Measurements from ENCODE around the gene RHBDL2.
"Not testable (repeated sequence)": the region's sequence is repeated elsewhere in the genome, so short reads cannot be mapped to it uniquely, and the experiment has no call there.

RHBDL2 gene

DNA sequence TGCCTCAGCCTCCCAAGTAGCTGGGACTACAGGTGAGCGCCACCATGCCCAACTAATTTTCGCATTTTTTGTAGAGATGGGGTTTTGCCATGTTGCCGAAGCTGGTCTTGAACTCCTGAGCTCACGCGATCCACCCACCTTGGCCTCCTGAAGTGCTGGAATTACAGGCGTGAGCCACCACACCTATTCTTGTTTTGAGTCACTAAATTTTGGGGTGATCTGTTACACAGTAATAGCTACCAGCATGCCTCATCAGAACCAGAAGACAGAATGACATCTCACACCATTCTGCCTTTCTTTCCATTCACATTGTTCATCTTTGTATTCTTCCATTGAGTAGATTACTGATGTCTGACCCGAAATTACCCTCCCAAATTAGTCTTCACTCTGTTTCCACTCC lies 9.1 kb downstream of the RHBDL2 start:
- no peak for DNase-seq (ENCODE audit: low spot score)

DNA sequence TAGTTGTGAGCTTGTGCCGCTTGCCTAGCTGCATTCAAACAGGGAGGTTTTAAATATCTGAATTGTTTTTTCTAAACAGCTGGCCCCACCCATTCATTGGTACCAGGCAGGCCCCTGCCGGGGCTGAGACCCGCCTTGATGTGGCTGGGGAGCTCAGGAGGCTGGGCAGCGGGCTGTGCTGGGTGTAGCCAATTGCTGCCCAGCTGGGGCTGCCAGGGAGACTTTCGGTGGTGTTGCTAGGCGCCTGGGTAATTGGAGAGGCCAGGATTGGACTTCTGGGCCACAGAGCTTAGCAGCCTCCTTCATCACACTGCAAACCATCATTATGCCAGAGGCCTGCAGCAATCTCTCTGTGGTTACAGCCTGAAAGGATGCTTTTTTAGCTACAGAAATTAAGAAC lies 12.2 kb downstream of the RHBDL2 start:
- DNase-seq (ENCODE audit: low spot score) = peak; percentile 38

DNA sequence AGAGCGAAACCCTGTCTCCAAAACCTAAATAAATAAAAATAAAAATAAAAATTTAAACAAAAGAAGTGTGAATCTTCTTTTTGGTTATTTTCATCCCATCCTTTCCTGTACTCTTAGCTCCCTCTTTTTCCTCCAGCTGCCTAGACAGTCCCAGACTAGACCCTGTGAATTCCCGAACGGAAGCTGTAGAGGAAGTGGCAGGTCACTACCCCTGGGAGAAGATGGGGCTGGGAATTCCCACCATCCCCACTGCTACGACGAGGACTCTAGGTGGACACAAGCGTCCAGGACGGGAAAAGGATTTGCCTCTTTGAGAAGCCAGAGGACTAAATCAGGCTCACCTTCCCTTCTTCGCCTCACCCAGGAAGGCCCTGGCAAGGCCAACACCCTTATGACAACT lies 12.6 kb downstream of the RHBDL2 start:
- DNase-seq (ENCODE audit: low spot score) = no peak

DNA sequence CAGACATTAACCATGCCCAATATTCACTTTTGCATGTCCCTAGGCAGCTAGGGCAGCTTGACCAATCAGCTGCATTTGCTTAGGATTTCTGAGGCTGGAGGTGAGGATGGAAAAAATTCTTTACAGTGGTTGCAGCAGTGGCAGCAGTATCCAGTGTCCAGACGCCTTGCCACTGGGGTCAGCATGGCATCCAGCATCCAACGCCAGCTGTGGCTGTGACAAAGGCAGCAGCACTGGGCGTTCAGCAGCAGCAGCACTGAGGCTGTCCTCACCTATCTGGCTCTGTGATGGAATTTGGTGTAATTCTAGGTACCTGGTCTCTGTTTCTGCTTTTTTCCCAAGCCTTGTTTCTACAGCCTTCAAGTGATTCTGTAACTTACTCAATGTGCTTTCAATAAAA lies 15.5 kb downstream of the RHBDL2 start:
- DNase-seq (ENCODE audit: low spot score) = no peak

DNA sequence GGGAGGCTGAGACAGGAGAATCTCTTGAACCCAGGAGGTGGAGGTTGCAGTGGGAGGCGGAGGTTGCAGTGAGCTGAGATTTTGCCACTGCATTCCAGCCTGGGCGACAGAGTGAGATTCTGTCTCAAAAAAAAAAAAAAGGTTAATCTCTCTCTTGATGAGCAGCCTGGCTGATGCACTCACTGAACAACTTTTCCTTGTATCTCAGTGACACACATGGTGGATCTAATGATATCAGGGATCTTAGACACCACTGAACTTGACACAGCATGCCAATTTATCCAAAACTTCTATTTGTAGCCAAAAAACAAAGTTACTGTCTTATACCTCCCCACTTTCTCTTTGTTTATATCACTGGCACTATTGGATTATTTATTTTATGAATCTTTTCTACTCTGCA lies 16.2 kb downstream of the RHBDL2 start:
- no peak for DNase-seq (ENCODE audit: low spot score)

DNA sequence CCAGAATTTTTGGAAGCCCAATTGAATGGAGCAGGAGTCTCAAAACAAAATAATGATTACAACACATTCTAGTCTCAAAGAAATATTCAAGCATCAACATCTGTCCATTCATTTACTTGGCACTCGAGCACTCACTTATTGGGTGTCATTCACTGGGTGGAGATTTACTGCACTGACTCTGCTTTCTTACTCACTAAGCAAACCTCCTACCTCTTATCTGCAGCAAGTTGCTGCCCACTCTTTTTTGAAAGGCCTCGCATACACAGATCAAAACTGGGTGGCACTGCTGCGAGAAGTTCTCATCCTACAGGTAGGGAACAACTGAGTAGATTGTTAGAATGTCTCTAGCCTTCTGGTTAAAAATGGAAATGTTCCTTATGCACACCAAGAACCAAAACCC lies 18.0 kb downstream of the RHBDL2 start:
- DNase-seq (ENCODE audit: low spot score) = no peak

DNA sequence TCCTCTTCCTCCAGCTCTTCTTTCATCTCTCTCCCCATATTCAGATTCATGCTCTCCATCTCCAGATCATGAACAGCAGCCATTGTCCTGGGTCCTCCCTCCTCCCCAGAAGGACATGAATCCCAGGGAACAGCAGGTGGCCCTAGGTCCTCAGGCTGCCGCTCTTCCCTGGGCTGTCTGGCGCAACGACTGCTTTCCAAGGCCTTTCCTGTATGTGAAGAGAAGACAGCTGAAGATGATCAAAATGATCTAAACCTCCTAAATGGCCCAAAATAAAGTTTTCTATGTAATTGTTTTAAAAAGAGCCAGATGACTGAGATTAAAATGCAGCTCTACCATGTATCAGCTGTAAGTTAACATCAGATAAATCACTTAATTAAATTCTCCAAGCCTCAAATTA lies 22.5 kb downstream of the RHBDL2 start:
- DNase-seq (ENCODE audit: low spot score) = peak; percentile 44

DNA sequence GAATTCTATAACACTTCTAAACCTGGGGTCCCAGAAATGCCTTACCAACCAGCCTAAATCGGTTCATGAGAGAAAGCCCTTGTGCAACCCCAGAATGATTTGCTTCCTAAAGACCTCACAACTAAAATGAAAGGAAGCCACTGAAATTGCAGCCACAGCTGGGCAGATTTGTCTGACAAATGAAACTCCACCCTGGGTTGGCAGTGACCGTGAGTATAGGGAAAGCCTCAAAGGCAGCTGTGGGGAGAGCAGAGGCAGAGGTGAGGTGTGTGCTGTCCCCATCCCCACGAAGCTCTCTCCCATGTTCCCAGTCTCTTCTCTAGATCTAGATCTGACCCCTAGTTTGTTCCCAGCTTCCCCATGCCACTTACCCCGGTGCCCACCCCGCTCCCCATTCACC lies 23.1 kb downstream of the RHBDL2 start:
- no peak for DNase-seq (ENCODE audit: low spot score)

DNA sequence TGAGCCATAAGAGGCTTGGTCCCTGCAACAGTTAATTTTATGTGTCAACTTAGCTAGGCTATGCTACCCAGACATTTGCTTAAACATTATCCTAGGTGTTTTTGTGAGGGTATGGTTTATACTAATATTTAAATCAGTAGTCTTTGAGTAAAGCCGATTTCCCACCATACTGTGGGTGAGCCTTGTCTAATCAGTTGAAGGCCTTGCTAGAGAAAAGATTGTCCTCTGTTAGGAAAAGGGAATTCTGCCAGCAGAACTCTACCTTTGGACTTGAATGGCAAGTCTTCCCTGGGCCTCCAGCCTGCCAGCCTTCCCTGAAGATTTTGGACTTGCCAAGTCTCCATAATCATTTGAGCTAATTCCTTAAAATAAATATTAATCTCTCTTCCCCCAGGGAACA lies 23.9 kb downstream of the RHBDL2 start:
- DNase-seq (ENCODE audit: low spot score) = no peak

DNA sequence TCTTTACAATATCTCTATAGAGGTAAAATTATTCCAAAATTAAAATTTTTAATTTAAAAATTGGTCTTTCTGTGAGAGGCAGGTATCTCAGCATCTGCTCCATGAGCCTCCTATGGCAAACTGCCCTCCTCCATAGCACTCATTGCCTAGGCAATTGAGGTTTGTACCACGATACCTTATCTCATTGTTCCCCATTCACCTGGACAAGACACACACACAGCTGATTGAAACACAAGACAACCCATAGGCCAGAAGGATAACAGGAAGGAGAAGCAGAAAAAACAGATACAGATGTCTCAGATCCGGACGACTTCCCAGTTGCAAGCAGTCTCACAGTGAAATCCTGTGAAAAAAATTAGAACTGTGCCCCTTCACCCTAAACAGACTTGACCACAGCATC lies 24.3 kb downstream of the RHBDL2 start:
- DNase-seq (ENCODE audit: low spot score) = no peak

DNA sequence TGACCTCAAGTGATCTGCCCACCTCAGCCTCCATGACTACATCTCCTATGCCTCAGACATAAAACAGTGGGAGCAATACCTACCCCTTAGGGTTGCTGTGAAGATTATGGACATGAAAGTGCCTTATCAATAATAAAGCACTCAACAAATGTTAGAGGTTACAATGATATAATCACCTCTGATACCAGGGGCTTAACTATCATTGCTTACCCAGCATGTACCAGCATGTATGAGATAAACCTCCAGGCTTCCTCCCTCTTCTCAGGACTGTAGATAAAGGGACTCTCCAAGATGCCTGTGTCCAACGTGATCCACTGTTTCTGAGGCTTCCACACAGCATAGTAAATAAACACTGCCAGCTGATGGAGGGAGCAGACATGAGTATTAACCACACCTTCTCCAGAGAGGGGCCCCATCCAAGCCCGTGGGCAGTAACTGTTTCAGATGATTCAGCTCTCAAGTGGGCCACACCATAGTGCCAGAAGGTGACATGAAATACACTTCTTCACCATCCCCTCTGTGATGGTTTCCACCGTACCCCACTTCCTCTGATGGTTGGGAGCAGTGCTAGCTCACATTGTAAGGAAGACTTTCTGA lies 26.2 kb downstream of the RHBDL2 start:
- no peak for DNase-seq (ENCODE audit: low spot score)

DNA sequence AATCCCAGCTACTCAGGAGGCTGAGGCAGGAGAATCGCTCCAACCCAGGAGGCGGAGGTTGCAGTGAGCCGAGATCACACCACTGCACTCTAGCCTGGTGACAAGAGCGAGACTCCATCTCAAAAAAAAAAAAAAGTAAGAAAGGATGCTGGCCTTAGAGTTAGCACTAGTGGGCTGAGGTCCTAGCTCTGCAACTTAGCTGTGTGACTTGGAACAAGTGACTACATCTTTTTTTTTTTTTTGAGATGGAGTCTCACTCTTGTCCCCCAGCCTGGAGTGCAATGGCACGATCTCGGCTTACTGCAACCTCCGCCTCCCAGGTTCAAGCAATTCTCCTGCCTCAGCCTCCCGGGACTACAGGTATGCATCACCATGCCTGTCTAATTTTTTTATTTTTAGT lies 26.7 kb downstream of the RHBDL2 start:
- DNase-seq (ENCODE audit: low spot score) = not testable (repeated sequence)

DNA sequence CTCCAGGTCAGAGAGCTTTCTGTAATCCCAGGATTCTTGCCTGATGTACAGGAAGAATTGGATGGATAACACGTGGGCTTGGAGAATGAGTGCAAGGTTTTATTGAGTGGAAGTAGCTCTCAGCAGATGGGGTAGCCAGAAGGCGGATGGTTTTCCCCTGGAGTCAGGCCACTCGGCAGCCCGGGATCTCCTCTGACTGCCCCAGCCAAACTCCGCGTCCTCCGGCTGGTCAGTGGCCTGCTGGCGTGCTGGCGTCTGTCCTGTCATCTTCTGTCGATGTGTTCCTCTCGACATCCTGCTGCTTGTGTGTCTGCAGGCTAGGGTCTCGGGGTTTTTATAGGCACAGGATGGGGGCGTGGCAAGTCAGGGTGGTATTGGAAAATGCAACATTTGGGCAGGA lies 32.8 kb downstream of the RHBDL2 start:
- no peak for DNase-seq (ENCODE audit: low spot score)

DNA sequence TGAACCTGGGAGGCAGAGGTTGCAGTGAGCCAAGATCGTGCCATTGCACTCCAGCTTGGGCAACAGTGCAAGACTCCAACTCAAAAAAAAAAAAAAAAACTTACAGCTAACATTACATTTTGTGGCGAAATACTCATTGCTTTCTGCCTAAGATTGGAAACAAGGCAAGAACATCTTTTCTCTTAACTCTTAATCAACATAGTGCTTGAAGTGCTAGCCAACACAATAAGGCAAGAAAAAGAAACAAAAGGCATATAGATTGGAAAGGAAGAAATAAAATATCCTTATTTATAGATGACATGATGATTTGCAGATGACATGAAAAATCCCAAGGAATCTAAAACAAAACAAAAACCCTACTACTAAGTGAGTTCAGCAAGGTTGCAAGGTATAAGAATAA lies 35.6 kb downstream of the RHBDL2 start:
- no peak for DNase-seq (ENCODE audit: low spot score)

DNA sequence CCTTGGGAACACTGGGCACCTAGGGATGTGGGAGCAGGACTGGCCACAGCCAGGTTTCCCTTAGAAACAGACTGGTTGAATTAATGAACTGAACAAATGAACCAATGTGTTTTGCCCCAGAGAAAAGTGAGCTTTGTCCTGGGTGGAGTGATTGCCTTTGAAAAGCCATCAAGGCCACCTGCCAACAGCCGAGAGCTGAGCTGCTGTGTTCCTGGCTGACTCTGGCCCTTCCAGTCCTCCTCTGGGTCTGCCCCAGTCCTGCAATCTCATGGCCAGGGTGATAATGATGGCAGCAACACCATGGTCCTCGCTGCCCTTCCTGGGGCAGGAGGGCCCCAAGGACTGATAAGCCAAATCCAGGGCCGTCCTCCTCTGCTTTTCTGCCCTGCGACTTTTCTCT lies 42.1 kb downstream of the RHBDL2 start:
- DNase-seq (ENCODE audit: low spot score) = no peak

DNA sequence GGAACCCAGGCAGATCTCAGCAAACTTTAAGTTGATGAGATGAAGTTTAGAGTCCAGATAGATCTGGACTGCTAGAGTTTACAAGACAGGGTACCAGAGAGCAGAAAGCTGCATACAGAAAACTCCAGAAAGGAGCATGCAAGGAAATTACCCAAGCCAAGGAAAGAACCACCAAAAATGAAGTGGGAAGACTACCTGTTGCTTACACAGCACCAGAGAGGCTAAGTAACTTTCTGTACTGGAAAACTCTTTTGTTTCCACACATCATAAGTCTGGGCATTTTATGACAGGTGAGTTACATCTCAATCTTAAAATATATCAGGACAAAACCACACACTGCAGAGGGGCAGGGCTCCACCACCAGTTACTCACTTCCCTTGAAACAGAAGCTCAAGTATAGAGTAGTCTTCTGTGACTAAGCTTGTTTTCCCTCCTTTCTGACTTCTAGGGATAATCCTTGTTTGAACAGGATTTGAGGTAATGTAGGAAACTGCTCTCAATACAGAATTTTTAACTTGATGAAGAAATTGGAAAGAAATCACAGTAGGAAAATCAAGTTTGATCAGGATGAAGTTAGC lies 42.9 kb downstream of the RHBDL2 start:
- no peak for DNase-seq (ENCODE audit: low spot score)

DNA sequence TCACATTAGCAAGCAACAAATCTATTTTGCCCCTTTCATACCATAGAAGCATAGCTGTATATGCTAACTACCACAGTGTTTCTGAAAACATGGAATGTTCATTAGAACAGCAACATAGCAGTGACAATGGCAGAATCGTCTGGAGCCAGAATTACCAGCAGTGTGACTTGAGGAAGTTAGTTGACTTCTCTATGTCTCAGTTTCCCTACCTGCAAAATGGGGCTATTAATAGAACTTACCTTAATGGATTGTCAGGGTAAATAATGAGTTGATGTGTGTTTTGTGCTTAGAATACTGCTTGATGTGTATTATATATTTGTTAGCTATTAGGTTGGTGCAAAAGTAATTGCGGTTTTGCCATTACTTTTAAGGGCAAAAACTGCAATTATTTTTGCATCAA lies 45.5 kb downstream of the RHBDL2 start:
- no peak for DNase-seq (ENCODE audit: low spot score)

DNA sequence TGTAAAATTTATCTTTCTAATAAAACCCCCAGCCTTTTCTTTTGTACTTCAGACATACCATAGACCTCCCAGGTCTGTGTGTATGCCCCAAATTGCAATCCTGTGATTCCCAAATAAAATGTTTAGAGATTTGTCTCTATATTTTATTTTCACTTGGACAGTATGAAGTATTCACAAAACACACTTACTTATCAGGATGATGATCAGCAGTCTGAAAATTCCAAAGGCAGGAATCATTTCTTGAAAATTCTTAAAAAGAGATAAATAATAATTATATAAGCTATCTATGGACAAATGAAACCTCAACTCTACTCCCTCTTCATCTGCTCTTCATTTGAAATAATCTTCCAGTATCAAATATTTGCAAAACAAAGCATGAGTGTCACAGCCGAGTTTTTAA lies 48.7 kb downstream of the RHBDL2 start:
- DNase-seq (ENCODE audit: low spot score) = no peak

DNA sequence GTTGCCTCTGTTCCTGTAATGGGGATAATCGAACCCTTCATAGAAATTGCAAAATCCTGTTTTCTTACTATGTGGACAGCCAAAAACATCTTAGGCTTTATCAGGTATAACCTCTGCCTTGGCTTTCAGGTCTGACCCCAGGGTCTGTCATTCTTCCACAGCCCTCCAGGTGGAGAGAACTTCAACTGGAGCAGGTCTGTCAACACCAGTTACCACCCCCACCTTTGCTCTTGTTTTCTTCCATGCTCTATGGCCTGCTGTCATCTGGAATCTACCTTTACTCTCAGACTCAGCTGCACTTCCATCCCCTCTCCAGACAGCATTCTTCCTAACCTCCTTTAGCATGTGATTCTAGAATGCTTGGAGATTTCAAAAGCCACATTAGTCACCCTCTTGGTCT lies 49.9 kb downstream of the RHBDL2 start:
- peak; percentile 39 for DNase-seq (ENCODE audit: low spot score)

DNA sequence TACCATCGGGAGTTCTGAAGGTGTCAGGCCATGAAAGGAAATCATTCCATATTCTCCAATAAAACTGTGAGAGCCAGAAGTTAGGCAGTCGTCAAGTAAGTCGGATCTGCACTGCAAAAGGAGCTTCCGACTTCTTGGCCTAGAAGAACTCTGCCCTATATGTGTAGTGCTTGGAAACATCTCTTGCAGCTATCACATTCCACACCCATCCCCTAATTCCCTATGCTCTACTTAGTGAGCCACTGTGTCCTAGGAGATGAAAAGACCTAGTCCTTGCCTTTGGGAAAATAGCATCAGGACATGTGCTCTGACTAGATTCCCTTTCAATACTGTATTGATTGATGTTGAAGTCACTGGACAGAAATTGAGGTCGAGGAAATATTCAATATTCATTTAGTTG lies 52.0 kb downstream of the RHBDL2 start:
- DNase-seq (ENCODE audit: low spot score) = no peak

DNA sequence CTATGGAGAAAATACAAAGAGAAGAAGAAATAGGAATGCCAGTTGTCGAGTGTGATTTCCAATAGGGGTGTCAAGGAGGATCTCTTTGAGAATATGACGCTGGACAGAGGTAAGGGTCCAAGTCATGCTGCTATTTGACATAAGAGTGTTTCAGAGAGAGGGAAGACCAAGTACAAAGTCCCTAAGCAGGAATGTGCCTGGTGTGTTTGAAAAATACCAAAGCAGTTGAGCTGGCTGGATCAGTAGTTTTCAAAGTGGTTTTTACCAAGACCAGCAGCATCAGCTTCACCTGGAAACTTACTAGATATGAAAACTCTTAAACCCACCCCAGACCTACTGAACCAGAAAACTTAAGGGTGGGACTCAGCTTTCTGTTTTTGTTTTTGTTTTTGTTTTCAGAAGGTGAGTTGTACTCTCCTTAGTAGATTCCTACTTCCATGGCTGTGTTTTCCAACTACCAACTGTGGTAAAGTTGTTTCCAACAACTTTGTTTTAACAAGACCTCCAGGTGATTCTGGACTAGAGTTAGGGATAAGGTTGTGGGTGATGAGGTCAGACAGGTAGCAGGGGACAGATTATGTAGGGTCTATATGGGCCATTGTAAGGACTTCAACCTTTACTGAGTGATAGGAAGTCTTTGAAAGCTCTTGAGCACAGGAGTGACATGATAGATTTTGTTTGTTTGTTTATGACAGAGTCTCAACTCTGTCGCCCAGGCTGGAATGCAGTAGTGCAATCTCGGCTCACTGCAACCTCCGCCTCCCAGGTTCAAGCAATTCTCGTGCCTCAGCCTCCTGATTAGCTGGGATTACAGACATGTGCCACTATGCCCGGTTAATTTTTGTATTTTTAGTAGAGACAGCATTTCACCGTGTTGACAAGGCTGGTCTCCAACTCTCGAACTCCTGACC lies 53.0 kb downstream of the RHBDL2 start:
- no peak for DNase-seq (ENCODE audit: low spot score)

DNA sequence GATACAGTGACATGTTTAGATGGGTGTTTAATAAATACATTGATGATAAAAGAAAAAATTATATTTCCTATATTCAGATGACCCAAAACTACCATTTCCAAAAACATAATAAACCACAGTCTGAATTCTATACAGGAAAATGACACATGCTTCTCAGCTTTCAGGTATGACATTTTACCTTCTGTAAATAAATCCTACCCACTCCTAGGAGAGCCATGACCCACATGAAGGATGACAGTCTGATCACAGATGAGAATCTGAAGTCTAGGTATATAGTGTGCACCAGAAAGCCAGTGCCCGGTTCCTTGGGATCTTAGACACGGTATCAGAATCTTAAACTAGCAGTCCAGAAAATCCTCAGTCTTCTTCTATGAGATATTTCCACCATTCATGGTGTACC lies 56.5 kb downstream of the RHBDL2 start:
- no peak for DNase-seq (ENCODE audit: low spot score)

DNA sequence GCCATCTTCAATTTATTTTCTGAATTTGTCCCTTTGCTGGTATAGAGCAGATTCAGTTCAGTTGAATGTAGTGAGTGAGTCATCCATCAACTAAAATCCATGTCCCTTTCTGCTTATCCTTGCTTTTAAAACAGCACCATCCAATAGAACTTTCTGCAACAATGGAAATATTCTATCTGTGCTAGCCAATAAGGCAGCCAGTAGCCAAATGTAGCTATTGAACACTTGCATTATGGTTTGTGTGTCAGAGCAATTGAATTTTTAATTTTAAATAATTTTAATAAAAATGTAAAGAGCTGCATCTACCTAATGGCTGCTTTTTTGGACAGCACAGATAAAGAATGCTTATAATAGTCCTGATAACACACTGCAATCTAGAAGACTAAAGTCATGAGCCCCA lies 60.1 kb downstream of the RHBDL2 start, which contains the start of gene GJA9:
Gene GJA9, minus strand, starts transcription at position 101 of the 400 bp plus-strand sequence. CDS start 5,489 bp downstream, outside the sequence.
- DNase-seq (ENCODE audit: low spot score) = no peak

Data from D341Med (cell line).